NCI-H2171 treated with DMSO at 0.1 percent for 48 hours (cell line): ENCODE results near the gene SPINT2.

Experiments used
- DNase-seq: peaks from one replicate; lab custom pipeline; 2025; lab: John Stamatoyannopoulos, UW

The SPINT2 gene

GRCh38 chr19:38321646-38322196, 57.3 kb downstream of the SPINT2 start:
- no peak for DNase-seq

- DNase-seq, result no peak
These were observed 58.9 kb downstream of the SPINT2 start for GRCh38 chr19:38323291-38323690.

DNA sequence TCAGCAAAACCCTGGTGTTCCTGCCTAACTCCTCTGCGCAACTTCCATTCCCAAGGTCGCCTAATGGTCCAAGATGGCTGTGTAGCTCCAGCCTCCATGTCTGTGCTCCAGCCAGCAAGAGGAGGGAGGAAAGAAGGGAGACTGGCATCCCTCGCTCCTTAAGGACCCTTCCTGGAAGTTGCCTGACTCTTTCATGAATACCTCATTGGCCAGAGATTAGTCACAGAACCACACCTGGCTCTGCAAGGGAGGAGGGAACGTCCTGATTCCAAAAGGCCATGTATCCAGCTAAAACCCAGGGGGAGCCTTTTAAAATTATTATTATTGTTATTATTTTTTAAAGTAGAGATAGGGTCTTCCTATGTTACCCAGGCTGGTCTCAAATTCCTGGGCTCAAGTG, 60.1 kb downstream of the SPINT2 start:
- DNase-seq, result no peak

GRCh38 chr19:38326591-38326990, 62.2 kb downstream of the SPINT2 start:
- no peak for DNase-seq

- no peak for DNase-seq
These were observed 65.3 kb downstream of the SPINT2 start for GRCh38 chr19:38329651-38330050.

- no peak for DNase-seq
These were observed 67.4 kb downstream of the SPINT2 start for GRCh38 chr19:38331728-38332127.

- DNase-seq, result no peak
These were observed 68.9 kb downstream of the SPINT2 start for GRCh38 chr19:38333245-38333644.

DNA sequence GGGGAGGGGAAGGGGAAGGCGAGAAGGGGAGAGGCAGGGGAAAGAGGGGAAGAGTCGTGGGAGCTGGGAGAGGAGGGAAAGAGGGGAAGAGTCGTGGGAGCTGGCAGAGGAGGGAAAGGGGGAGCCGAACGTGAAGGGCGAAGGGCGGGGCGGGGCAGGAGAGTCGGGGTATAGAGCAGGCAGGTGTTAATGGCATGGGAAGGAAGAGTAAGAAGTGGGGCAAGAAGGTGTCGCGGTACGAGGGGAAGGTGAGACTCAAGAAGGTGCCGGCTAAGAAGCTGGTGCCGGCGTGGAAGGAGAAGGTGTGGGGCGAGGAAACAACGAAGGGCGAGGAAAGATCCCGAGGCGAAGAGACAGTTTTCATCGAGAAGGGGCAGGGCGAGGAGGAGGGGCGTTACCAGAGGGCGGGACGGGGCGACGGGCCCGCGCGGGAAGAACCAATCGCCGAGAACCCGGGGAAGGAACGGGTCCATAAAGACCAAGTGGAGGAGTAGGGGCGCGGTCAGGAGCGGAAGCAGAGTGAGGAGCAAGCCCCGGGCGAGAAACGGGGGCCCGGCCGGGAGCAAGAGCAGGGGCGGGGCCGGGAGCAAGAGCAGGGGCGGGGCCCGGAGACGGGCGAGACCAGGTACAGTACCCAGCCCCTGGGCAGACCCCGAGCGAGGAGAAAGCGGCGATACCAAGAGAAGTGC, 71.7 kb downstream of the SPINT2 start:
- DNase-seq, result peak; percentile 96

DNA sequence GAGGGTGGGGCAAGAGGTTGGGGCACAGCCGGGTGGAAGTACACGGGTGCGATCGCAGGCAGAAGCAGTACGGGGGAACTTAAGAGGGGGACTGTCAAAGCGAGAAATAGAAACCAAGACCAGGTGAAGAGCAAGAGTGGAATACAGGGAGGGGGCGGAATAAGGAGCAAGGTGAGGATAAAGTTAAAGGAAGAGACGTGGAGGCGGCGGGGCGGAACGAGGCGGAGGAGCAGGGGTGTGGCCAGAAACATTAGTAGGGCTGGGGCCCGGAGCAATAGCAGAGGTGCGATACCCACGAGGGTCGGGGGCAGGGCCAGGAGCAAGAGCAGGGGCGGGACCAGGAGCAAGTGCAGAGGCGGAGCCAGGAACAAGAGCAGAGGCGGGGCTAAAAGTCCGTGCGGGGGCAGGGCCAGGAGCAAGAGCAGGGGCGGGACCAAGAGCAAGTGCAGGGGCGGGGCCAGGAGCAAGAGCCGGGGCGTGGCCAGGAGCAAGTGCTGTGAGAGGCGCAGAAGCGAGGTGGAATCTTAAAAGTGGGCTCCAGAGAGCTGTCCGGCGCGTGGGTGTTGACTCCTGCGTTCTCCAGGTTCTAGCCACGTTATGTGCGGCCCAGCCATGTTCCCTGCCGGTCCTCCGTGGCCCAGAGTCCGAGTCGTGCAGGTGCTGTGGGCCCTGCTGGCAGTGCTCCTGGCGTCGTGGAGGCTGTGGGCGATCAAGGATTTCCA, 72.4 kb downstream of the SPINT2 start:
- DNase-seq, result peak; percentile 98

GRCh38 chr19:38337360-38337653, 72.9 kb downstream of the SPINT2 start:
- DNase-seq, result no peak

DNA sequence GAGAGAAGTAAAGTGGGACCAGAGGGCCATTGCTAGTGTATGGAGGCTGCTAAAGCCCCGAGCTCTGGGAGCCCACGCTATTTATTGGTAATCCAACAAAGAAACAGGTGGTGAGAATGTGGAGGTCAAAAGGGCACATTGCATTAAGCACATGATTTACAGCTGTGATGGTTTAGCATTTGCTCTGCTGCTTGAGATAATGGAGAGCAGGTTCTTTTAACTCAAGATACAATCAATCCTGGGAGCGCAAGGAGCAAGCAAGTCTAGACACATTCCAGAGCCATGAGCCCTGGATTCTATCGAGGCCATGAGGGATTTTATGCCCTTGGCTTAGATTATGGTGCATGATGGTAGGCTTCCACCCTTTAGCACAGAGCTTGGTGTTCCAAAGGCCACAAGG, 74.6 kb downstream of the SPINT2 start:
- peak; percentile 60 for DNase-seq

GRCh38 chr19:38340927-38341326, 76.6 kb downstream of the SPINT2 start:
- DNase-seq, result no peak
